CD4-positive, alpha-beta T cell (primary cell): ENCODE results near the gene FAM53B. TPM values are rescaled to one million over a fixed set of nuclear protein-coding genes. Genes with fewer than 3 reads are reported as not detected.

Source experiments
- ATAC-seq: fragments of 200-7000 bp; cut with Tn5 transposase; one replicate; pipeline ENCODE4 v1.10.0; 2022; ENCODE audit warnings: mild to moderate bottlenecking; ENCODE audit not compliant: poor library complexity
- CTCF ChIA-PET: fragments of 350-600 bp; sonication (Branson Sonifier 250); formaldehyde crosslinking; loops from one replicate; lab custom pipeline; 2021; ENCODE audit warnings: antibody characterized with exemption, inconsistent platforms; lab: Charles Lee
- POLR2A ChIA-PET: fragments of 350-600 bp; sonication (Branson Sonifier 250); formaldehyde crosslinking; loops from one replicate; lab custom pipeline; 2021; ENCODE audit warnings: antibody characterized with exemption, inconsistent platforms; lab: Charles Lee
- DNase-seq, 14 experiments: peaks; one replicate each; pipeline ENCODE4 v3.0.0-alpha.2; 2013 to 2020; ENCODE audit warnings: mixed read lengths in 2 of 14
- H3K27ac ChIP-seq, 2 donors: one replicate each; pipeline versions ENCODE4 v1.5.1 to v1.7.0; 2013; ENCODE audit warnings: low read length in 2 of 2, low read depth in 1 of 2, mild to moderate bottlenecking in 1 of 2
- H3K27me3 ChIP-seq, 2 experiments: 1 replicate in 1 of 2; 2 replicates in 1 of 2; pipeline versions ENCODE4 v1.6.1 to v1.7.0; 2013; ENCODE audit warnings: low read length in 2 of 2, control low read depth in 1 of 2, mild to moderate bottlenecking in 1 of 2, moderate library complexity in 1 of 2; ENCODE audit not compliant: insufficient read depth in 2 of 2, control insufficient read depth in 1 of 2
- H3K36me3 ChIP-seq: one replicate; pipeline ENCODE4 v1.6.1; 2013; ENCODE audit warnings: low read length, control low read depth; ENCODE audit not compliant: insufficient read depth
- H3K4me1 ChIP-seq: one replicate; pipeline ENCODE4 v1.6.1; 2013; ENCODE audit warnings: low read length, control low read depth; ENCODE audit not compliant: insufficient read depth
- H3K4me3 ChIP-seq: one replicate; pipeline ENCODE4 v1.5.1; 2013; ENCODE audit warnings: mild to moderate bottlenecking, low read length, moderate library complexity
- H3K9me3 ChIP-seq, 2 experiments: 1 replicate in 1 of 2; 2 replicates in 1 of 2; pipeline versions ENCODE4 v1.6.1 to v1.7.0; 2013; ENCODE audit warnings: low read length in 2 of 2, mild to moderate bottlenecking in 2 of 2, control low read depth in 1 of 2, moderate library complexity in 1 of 2; ENCODE audit not compliant: control insufficient read depth in 1 of 2, insufficient read depth in 1 of 2
- H3K27ac Mint-ChIP-seq: one replicate; pipeline ENCODE4 v1.8.0; 2020; ENCODE audit warnings: mixed read lengths
- H3K27me3 Mint-ChIP-seq: one replicate; pipeline ENCODE4 v1.8.0; 2021; ENCODE audit warnings: mixed read lengths
- H3K36me3 Mint-ChIP-seq: one replicate; pipeline ENCODE4 v1.8.0; 2021; ENCODE audit warnings: low read depth, mixed read lengths
- H3K4me1 Mint-ChIP-seq: one replicate; pipeline ENCODE4 v1.8.0; 2021; ENCODE audit warnings: low read depth, mixed read lengths
- H3K4me3 Mint-ChIP-seq: one replicate; pipeline ENCODE4 v1.8.0; 2020; ENCODE audit warnings: mild to moderate bottlenecking, mixed read lengths
- H3K9me3 Mint-ChIP-seq: one replicate; pipeline ENCODE4 v1.8.0; 2020; ENCODE audit warnings: mixed read lengths
- intact Hi-C, 2 experiments: fragments of 100-400 bp; cut with DNase I in 1 of 2; cut with micrococcal nuclease in 1 of 2; formaldehyde crosslinking; loops; one replicate each; pipeline versions ENCODE4 v1.15.1 to v1.9.0; 2023 to 2025; cut with DNase I, micrococcal nuclease
- total RNA-seq, 174 experiments: library from RNA in 2 of 174; stranded (reverse) in 2 of 174; gene quantifications; one replicate each; pipeline ENCODE4 v1.2.3 and lab custom pipeline; 2021 to 2026
- TF ChIP-seq, protein P1 (sequence below): fragments of 200-600 bp; IDR thresholded peaks from one replicate; pipeline ENCODE4 v1.8.0; 2022; ENCODE audit warnings: antibody characterized with exemption, mild to moderate bottlenecking

FAM53B gene
- total RNA-seq, 2 experiments from 2014 or later: 32.9 to 33.6 TPM

DNA sequence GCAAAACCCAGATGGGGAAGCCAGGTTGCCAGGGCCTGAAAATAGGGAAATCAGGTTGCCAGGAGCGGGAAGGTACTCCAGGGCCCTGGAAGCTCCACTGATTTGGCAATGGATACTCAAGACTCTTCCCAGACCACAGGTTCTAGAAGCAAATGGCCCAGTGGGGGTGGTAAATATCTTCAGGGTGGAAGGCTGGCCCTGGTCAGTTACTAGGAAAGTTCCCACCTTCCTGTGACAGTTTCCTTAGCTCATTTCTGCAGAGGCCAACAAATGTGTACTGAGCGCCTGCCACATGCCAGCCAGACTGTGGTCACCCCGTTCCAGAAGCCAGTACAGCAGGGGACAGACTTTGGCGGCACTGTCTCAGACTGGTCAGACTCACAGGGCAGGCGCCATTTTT, 113.6 kb downstream of the FAM53B start:
- no peak overlapping the region for H3K4me3 ChIP-seq
- H3K9me3 Mint-ChIP-seq: peaks cover 3% of the 10 kb centered on the region
- no peak overlapping the region for H3K4me3 Mint-ChIP-seq
- H3K36me3 Mint-ChIP-seq: peaks cover 12% of the 10 kb centered on the region
- DNase-seq (no peak), ATAC-seq (no peak)
- intact Hi-C loops: no loop called here
- CTCF ChIA-PET: no interaction called here
- no peaks in the 10 kb centered on the region for H3K9me3 ChIP-seq
- TF ChIP-seq, protein P1, sequence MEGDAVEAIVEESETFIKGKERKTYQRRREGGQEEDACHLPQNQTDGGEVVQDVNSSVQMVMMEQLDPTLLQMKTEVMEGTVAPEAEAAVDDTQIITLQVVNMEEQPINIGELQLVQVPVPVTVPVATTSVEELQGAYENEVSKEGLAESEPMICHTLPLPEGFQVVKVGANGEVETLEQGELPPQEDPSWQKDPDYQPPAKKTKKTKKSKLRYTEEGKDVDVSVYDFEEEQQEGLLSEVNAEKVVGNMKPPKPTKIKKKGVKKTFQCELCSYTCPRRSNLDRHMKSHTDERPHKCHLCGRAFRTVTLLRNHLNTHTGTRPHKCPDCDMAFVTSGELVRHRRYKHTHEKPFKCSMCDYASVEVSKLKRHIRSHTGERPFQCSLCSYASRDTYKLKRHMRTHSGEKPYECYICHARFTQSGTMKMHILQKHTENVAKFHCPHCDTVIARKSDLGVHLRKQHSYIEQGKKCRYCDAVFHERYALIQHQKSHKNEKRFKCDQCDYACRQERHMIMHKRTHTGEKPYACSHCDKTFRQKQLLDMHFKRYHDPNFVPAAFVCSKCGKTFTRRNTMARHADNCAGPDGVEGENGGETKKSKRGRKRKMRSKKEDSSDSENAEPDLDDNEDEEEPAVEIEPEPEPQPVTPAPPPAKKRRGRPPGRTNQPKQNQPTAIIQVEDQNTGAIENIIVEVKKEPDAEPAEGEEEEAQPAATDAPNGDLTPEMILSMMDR: no peak
- H3K4me1 Mint-ChIP-seq: peaks cover 66% of the 10 kb centered on the region
- H3K27ac ChIP-seq: no peak overlapping the region
- POLR2A ChIA-PET: interaction anchor here (1.0 to 2.7 kb wide), 2 partner anchors 88 to 111 kb away, joined by 3 to 7 read pairs; no protein-coding TSS in a partner anchor
- peaks cover 13% of the 10 kb centered on the region for H3K36me3 ChIP-seq
- H3K27ac Mint-ChIP-seq: no peak overlapping the region
- no peaks in the 10 kb centered on the region for H3K27me3 ChIP-seq
- peaks cover 74% of the 10 kb centered on the region for H3K4me1 ChIP-seq
- no peaks in the 10 kb centered on the region for H3K27me3 Mint-ChIP-seq

DNA sequence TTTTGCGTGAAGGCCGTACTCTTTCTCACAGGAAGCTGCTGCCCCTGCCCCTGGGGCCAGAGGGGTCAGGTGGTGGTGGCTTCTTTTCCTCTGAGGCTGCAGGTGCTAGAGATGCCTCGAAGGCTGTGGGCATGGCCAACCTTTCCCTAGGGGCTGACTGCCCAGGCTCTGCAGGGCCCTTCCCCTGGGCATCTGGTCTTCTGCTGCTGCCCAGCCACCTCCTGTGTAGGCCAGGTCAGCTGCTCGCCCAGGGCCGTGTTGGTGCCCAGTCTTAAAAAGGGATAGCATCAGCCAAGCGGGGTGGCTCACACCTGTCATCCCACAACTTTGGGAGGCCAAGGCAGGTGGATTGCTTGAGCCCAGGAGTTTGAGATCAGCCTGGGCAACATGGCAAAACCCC, 114.3 kb downstream of the FAM53B start:
- peaks cover 80% of the 10 kb centered on the region for H3K4me1 ChIP-seq
- peaks cover 9% of the 10 kb centered on the region for H3K36me3 ChIP-seq
- intact Hi-C loops: loop anchor here in 1 of 2 experiments (5.0 kb wide), 1 partner anchor 93 kb away; no protein-coding TSS in a partner anchor
- H3K9me3 ChIP-seq: no peaks in the 10 kb centered on the region
- H3K9me3 Mint-ChIP-seq: peaks cover 3% of the 10 kb centered on the region
- no peak overlapping the region for H3K4me3 ChIP-seq
- peak overlapping the region; percentile 92 for H3K27ac Mint-ChIP-seq
- no peaks in the 10 kb centered on the region for H3K27me3 ChIP-seq
- DNase-seq (no peak), ATAC-seq (no peak)
- TF ChIP-seq, protein P1: no peak
- POLR2A ChIA-PET: interaction anchor here (0.8 to 1.1 kb wide), 2 partner anchors 18 kb away, joined by 3 read pairs; no protein-coding TSS in a partner anchor
- peaks cover 68% of the 10 kb centered on the region for H3K4me1 Mint-ChIP-seq
- no peak overlapping the region for H3K27ac ChIP-seq
- CTCF ChIA-PET: no interaction called here
- H3K4me3 Mint-ChIP-seq: no peak overlapping the region
- H3K27me3 Mint-ChIP-seq: no peaks in the 10 kb centered on the region
- peaks cover 12% of the 10 kb centered on the region for H3K36me3 Mint-ChIP-seq

DNA sequence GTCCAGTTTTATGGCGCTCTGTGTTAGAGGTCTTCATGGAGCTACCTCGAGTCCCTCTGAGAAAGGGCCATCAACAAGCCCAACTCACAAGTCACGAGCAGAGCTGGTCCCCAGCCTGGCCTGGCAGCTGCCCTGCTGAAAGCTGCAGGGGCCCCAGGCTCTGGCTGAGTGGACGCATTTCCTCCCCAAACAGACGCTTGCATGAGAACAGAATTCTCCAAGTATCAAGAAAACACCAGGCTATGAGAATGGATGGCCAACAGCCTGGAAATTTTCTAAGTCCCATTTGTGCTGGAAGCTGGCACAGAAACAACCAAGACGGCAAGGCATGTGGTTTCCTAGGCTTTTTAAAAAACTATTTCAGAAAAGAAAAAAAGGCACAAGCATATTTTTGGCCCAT, 114.8 kb downstream of the FAM53B start:
- peaks cover 3% of the 10 kb centered on the region for H3K9me3 Mint-ChIP-seq
- Histone ChIP-seq H3K4me3 (no peak overlapping the region), H3K36me3 (peaks cover 13% of the 10 kb centered on the region), H3K27me3 (no peaks in the 10 kb centered on the region), H3K4me1 (peaks cover 85% of the 10 kb centered on the region), H3K9me3 (no peaks in the 10 kb centered on the region), H3K27ac (no peak overlapping the region)
- ChIA-PET CTCF (no interaction called here), POLR2A (interaction anchor here (0.8 to 1.1 kb wide), 2 partner anchors 17 to 18 kb away, joined by 3 read pairs; no protein-coding TSS in a partner anchor)
- ATAC-seq (no peak), DNase-seq (no peak)
- peaks cover 68% of the 10 kb centered on the region for H3K4me1 Mint-ChIP-seq
- H3K27me3 Mint-ChIP-seq: no peaks in the 10 kb centered on the region
- no peak overlapping the region for H3K4me3 Mint-ChIP-seq
- peak overlapping the region; percentile 92 for H3K27ac Mint-ChIP-seq
- TF ChIP-seq, protein P1: no peak
- intact Hi-C loops: loop anchor here in 1 of 2 experiments (5.0 kb wide), 1 partner anchor 92 kb away; no protein-coding TSS in a partner anchor
- H3K36me3 Mint-ChIP-seq: peaks cover 12% of the 10 kb centered on the region
